ENCODE measurements around the gene NTNG1.

GRCh38 chr1:107378866-107379265 is 238.0 kb downstream of the NTNG1 start:
- no peak for TF ChIP-seq CTCF (IDR thresholded peaks at IDR 0.05)
- TF ChIP-seq POLR2A (IDR thresholded peaks at IDR 0.05): no peak
